ENCODE data around the gene KDM1A. TPM values are rescaled to one million over a fixed set of nuclear protein-coding genes. Genes with fewer than 3 reads are reported as not detected.
A peak's percentile ranks its signal among the peaks of the same experiment; 100 is the strongest.

KDM1A gene
- total RNA-seq, 1 experiment from 2014 or later, result 72.3 TPM

- Mint-ChIP-seq H3K4me1 (ENCODE audit: insufficient read depth, unreplicated experiment) (peaks cover 75% of the 10 kb centered on the region), H3K27ac (ENCODE audit: low read depth, unreplicated experiment) (peak overlapping the region; percentile 70), H3K4me3 (ENCODE audit: unreplicated experiment) (peak overlapping the region; percentile 9), H3K9me3 (ENCODE audit: unreplicated experiment) (peaks cover 7% of the 10 kb centered on the region), H3K36me3 (ENCODE audit: insufficient read depth, unreplicated experiment) (peaks cover 24% of the 10 kb centered on the region), H3K27me3 (ENCODE audit: insufficient read depth, unreplicated experiment) (no peaks in the 10 kb centered on the region)
- intact Hi-C loops (cut with micrococcal nuclease), result loop anchor here (10.0 kb wide), 1 partner anchor 305 kb away; no protein-coding TSS in a partner anchor
- TF ChIP-seq, protein P1, sequence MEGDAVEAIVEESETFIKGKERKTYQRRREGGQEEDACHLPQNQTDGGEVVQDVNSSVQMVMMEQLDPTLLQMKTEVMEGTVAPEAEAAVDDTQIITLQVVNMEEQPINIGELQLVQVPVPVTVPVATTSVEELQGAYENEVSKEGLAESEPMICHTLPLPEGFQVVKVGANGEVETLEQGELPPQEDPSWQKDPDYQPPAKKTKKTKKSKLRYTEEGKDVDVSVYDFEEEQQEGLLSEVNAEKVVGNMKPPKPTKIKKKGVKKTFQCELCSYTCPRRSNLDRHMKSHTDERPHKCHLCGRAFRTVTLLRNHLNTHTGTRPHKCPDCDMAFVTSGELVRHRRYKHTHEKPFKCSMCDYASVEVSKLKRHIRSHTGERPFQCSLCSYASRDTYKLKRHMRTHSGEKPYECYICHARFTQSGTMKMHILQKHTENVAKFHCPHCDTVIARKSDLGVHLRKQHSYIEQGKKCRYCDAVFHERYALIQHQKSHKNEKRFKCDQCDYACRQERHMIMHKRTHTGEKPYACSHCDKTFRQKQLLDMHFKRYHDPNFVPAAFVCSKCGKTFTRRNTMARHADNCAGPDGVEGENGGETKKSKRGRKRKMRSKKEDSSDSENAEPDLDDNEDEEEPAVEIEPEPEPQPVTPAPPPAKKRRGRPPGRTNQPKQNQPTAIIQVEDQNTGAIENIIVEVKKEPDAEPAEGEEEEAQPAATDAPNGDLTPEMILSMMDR (IDR thresholded peaks at IDR 0.05; ENCODE audit: unreplicated experiment), result no peak
- DNase-seq (ENCODE audit: unreplicated experiment), result peak; percentile 92
- CTCF ChIA-PET, result interaction anchor here (0.6 to 13.5 kb wide), 18 partner anchors 10 to 393 kb away, joined by 3 to 405 read pairs (median 5); partner anchors contain the start of gene LUZP1
- POLR2A ChIA-PET, result interaction anchor here (0.5 to 7.3 kb wide), 23 partner anchors 10 to 845 kb away, joined by 3 to 154 read pairs (median 4); partner anchors contain the start of genes HNRNPR and LUZP1
- no TSS peak for BruUV-seq (replicated peaks)
Measured at GRCh38 chr1:23100074-23100748, 80.9 kb downstream of the KDM1A start.

DNA sequence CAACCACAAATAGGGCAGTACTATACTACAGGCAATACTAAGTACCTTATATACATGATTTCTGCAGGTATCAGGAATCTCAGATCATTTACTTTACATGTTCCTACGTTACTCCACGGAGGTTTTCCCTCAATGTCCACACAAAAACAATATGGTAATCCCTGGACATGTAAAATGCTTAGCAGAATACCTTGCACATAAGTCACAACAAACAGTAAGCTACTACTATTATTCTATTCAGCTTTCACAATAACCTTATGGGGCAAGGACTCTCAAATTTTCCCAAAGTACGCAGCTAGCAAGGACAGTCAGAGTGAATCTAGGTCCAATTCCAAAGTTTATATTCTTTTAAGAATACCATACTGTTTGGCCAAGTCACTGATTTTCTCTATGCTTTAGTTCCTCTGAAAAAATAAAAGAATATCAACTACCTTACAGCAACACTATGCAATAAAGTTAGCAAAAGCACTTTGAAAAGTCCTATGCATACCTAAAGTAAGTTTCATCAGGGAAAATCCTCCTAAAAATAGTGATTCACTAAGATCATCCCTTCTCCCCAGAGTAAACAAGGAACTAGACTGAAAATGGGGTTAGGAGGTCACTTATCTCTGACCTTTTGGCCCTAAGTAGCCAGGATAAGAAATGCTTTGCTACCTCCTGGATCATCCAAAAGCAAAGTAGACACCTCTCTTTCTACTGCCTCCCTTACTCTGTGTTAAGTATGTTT, 82.0 kb downstream of the KDM1A start:
- no peaks in the 10 kb centered on the region for H3K27me3 Mint-ChIP-seq (ENCODE audit: insufficient read depth, unreplicated experiment)
- peaks cover 1% of the 10 kb centered on the region for H3K9me3 Mint-ChIP-seq (ENCODE audit: unreplicated experiment)
- intact Hi-C loops (cut with micrococcal nuclease), result loop anchor here (10.0 kb wide), 1 partner anchor 304 kb away; no protein-coding TSS in a partner anchor
- H3K4me3 Mint-ChIP-seq (ENCODE audit: unreplicated experiment), result no peak overlapping the region
- H3K27ac Mint-ChIP-seq (ENCODE audit: low read depth, unreplicated experiment), result peak overlapping the region; percentile 70
- H3K4me1 Mint-ChIP-seq (ENCODE audit: insufficient read depth, unreplicated experiment), result peaks cover 69% of the 10 kb centered on the region
- no TSS peak for BruUV-seq (replicated peaks)
- POLR2A ChIA-PET, result interaction anchor here (0.6 to 7.3 kb wide), 14 partner anchors 9 to 93 kb away, joined by 3 to 154 read pairs (median 6); partner anchors contain the start of gene LUZP1
- CTCF ChIA-PET, result interaction anchor here (0.6 to 13.5 kb wide), 8 partner anchors 9 to 159 kb away, joined by 3 to 405 read pairs (median 4); partner anchors contain the start of genes HTR1D and LUZP1
- TF ChIP-seq, protein P1 (IDR thresholded peaks at IDR 0.05; ENCODE audit: unreplicated experiment), result no peak
- peaks cover 30% of the 10 kb centered on the region for H3K36me3 Mint-ChIP-seq (ENCODE audit: insufficient read depth, unreplicated experiment)
- DNase-seq (ENCODE audit: unreplicated experiment), result no peak

GRCh38 chr1:23101887-23102286, 82.6 kb downstream of the KDM1A start:
- intact Hi-C loops (cut with micrococcal nuclease), result loop anchor here (10.0 kb wide), 1 partner anchor 303 kb away; no protein-coding TSS in a partner anchor
- TF ChIP-seq, protein P1 (IDR thresholded peaks at IDR 0.05; ENCODE audit: unreplicated experiment), result no peak
- ChIA-PET POLR2A (interaction anchor here (0.8 to 7.3 kb wide), 11 partner anchors 9 to 82 kb away, joined by 4 to 154 read pairs (median 7); partner anchors contain the start of genes KDM1A and LUZP1), CTCF (interaction anchor here (13.5 kb wide), 1 partner anchor 81 kb away, joined by 405 read pairs; no protein-coding TSS in a partner anchor)
- H3K9me3 Mint-ChIP-seq (ENCODE audit: unreplicated experiment), result no peaks in the 10 kb centered on the region
- peak overlapping the region; percentile 70 for H3K27ac Mint-ChIP-seq (ENCODE audit: low read depth, unreplicated experiment)
- H3K36me3 Mint-ChIP-seq (ENCODE audit: insufficient read depth, unreplicated experiment), result peaks cover 36% of the 10 kb centered on the region
- BruUV-seq (replicated peaks), result no TSS peak
- no peak overlapping the region for H3K4me3 Mint-ChIP-seq (ENCODE audit: unreplicated experiment)
- no peaks in the 10 kb centered on the region for H3K27me3 Mint-ChIP-seq (ENCODE audit: insufficient read depth, unreplicated experiment)
- peaks cover 69% of the 10 kb centered on the region for H3K4me1 Mint-ChIP-seq (ENCODE audit: insufficient read depth, unreplicated experiment)
- no peak for DNase-seq (ENCODE audit: unreplicated experiment)
